Measurements from ENCODE around the gene SNAPC1.

Gene SNAPC1

GRCh38 chr14:61822458-61822857, 60.2 kb downstream of the SNAPC1 start:
- no peak overlapping the region for H3K4me3 ChIP-seq (ENCODE audit: low read depth, low read length)
- DNase-seq (ENCODE audit: low read depth), result no peak
- TF ChIP-seq MYC (IDR thresholded peaks at IDR 0.05; ENCODE audit: low read depth, low read length) (no peak), POLR2A (IDR thresholded peaks at IDR 0.05; ENCODE audit: extremely low read depth, insufficient read length) (no peak), CTCF (IDR thresholded peaks at IDR 0.05; ENCODE audit: low read depth, low read length) (no peak), MAX (IDR thresholded peaks at IDR 0.05; ENCODE audit: low read depth, low read length) (no peak)

GRCh38 chr14:61832783-61833182, 70.6 kb downstream of the SNAPC1 start:
- no peak overlapping the region for H3K4me3 ChIP-seq (ENCODE audit: low read depth, low read length)
- DNase-seq (ENCODE audit: low read depth), result no peak
- TF ChIP-seq MAX (IDR thresholded peaks at IDR 0.05; ENCODE audit: low read depth, low read length) (no peak), CTCF (IDR thresholded peaks at IDR 0.05; ENCODE audit: low read depth, low read length) (no peak), POLR2A (IDR thresholded peaks at IDR 0.05; ENCODE audit: extremely low read depth, insufficient read length) (no peak), MYC (IDR thresholded peaks at IDR 0.05; ENCODE audit: low read depth, low read length) (no peak)

- no peak overlapping the region for H3K4me3 ChIP-seq (ENCODE audit: low read depth, low read length)
- DNase-seq (ENCODE audit: low read depth), result no peak
- TF ChIP-seq MYC (IDR thresholded peaks at IDR 0.05; ENCODE audit: low read depth, low read length) (no peak), CTCF (IDR thresholded peaks at IDR 0.05; ENCODE audit: low read depth, low read length) (no peak), POLR2A (IDR thresholded peaks at IDR 0.05; ENCODE audit: extremely low read depth, insufficient read length) (no peak), MAX (IDR thresholded peaks at IDR 0.05; ENCODE audit: low read depth, low read length) (no peak)
These were observed 74.0 kb downstream of the SNAPC1 start for GRCh38 chr14:61836184-61836583.

GRCh38 chr14:61836807-61837206, 74.6 kb downstream of the SNAPC1 start:
- DNase-seq (ENCODE audit: low read depth), result no peak
- no peak overlapping the region for H3K4me3 ChIP-seq (ENCODE audit: low read depth, low read length)
- no peak for TF ChIP-seq MYC (IDR thresholded peaks at IDR 0.05; ENCODE audit: low read depth, low read length)
- no peak for TF ChIP-seq POLR2A (IDR thresholded peaks at IDR 0.05; ENCODE audit: extremely low read depth, insufficient read length)
- no peak for TF ChIP-seq MAX (IDR thresholded peaks at IDR 0.05; ENCODE audit: low read depth, low read length)
- no peak for TF ChIP-seq CTCF (IDR thresholded peaks at IDR 0.05; ENCODE audit: low read depth, low read length)

GRCh38 chr14:61837336-61838229, 75.4 kb downstream of the SNAPC1 start:
- H3K4me3 ChIP-seq (ENCODE audit: low read depth, low read length), result no peak overlapping the region
- TF ChIP-seq POLR2A (IDR thresholded peaks at IDR 0.05; ENCODE audit: extremely low read depth, insufficient read length) (no peak), CTCF (IDR thresholded peaks at IDR 0.05; ENCODE audit: low read depth, low read length) (peak; percentile 78), MAX (IDR thresholded peaks at IDR 0.05; ENCODE audit: low read depth, low read length) (no peak), MYC (IDR thresholded peaks at IDR 0.05; ENCODE audit: low read depth, low read length) (peak; percentile 42; the same call in 1 of the 2 replicates)
- peak; percentile 75 for DNase-seq (ENCODE audit: low read depth)
